ENCODE results near the gene COP1. TPM values are rescaled to one million over a fixed set of nuclear protein-coding genes. Genes with fewer than 3 reads are reported as not detected.

The COP1 gene
- total RNA-seq, 4 donors from 2014 or later, result 37.7 to 51.4 (median 44.8) TPM

- ATAC-seq, result no peak
- Histone ChIP-seq H3K4me3 (no peak overlapping the region), H3K4me1 (peaks cover 0 to 10% (median 0%) of the 10 kb centered on the region in 3 donors), H3K9me3 (no peaks in the 10 kb centered on the region), H3K27me3 (no peaks in the 10 kb centered on the region), H3K36me3 (peaks cover 0 to 23% of the 10 kb centered on the region in 2 donors), H3K27ac (no peak overlapping the region)
- 54 to 62% methylated on average over 3 to 4 of the region's 4 CpGs for WGBS, 2 donors (ENCODE audit: low coverage in 1 of 2)
- TF ChIP-seq CTCF (IDR thresholded peaks at IDR 0.05) (no peak), EP300 (IDR thresholded peaks at IDR 0.05) (no peak), POLR2AphosphoS5 (IDR thresholded peaks at IDR 0.05) (no peak)
These were observed 56.9 kb downstream of the COP1 start for GRCh38 chr1:176149939-176150807.

GRCh38 chr1:176144526-176144925, 62.6 kb downstream of the COP1 start:
- H3K27ac ChIP-seq, result no peak overlapping the region
- H3K36me3 ChIP-seq, result peaks cover 0 to 11% of the 10 kb centered on the region in 2 donors
- ATAC-seq, result no peak
- TF ChIP-seq CTCF (IDR thresholded peaks at IDR 0.05), result no peak
- no peak for TF ChIP-seq EP300 (IDR thresholded peaks at IDR 0.05)
- TF ChIP-seq POLR2AphosphoS5 (IDR thresholded peaks at IDR 0.05), result no peak
- no peak for TF ChIP-seq POLR2A (IDR thresholded peaks at IDR 0.05)
- peaks cover 0 to 2% (median 0%) of the 10 kb centered on the region in 3 donors for H3K4me1 ChIP-seq
- H3K27me3 ChIP-seq, result no peaks in the 10 kb centered on the region
- no peak overlapping the region for H3K4me3 ChIP-seq
- no peaks in the 10 kb centered on the region for H3K9me3 ChIP-seq
- 85 to 100% methylated on average over 2 of the region's 2 CpGs for WGBS, 2 donors (ENCODE audit: low coverage in 1 of 2)

GRCh38 chr1:176142973-176143372, 64.1 kb downstream of the COP1 start:
- Histone ChIP-seq H3K27me3 (no peaks in the 10 kb centered on the region), H3K27ac (no peak overlapping the region), H3K9me3 (no peaks in the 10 kb centered on the region), H3K4me1 (peaks cover 0 to 5% (median 0%) of the 10 kb centered on the region in 3 donors), H3K36me3 (peaks cover 0 to 11% of the 10 kb centered on the region in 2 donors), H3K4me3 (no peak overlapping the region)
- ATAC-seq, result no peak
- TF ChIP-seq POLR2A (IDR thresholded peaks at IDR 0.05) (no peak), CTCF (IDR thresholded peaks at IDR 0.05) (no peak), EP300 (IDR thresholded peaks at IDR 0.05) (no peak), POLR2AphosphoS5 (IDR thresholded peaks at IDR 0.05) (no peak)
- 94 to 96% methylated on average over 2 to 3 of the region's 3 CpGs for WGBS, 2 donors (ENCODE audit: low coverage in 1 of 2)

GRCh38 chr1:176141449-176141848, 65.6 kb downstream of the COP1 start:
- TF ChIP-seq EP300 (IDR thresholded peaks at IDR 0.05) (no peak), CTCF (IDR thresholded peaks at IDR 0.05) (no peak), POLR2AphosphoS5 (IDR thresholded peaks at IDR 0.05) (no peak), POLR2A (IDR thresholded peaks at IDR 0.05) (no peak)
- no peaks in the 10 kb centered on the region for H3K27me3 ChIP-seq
- H3K4me1 ChIP-seq, result peaks cover 0 to 11% (median 0%) of the 10 kb centered on the region in 3 donors
- no peak overlapping the region for H3K4me3 ChIP-seq
- H3K27ac ChIP-seq, result no peak overlapping the region
- no peak for ATAC-seq
- 100% methylated on average over 1 of the region's 1 CpG; no CpG with 5 or more reads in 1 of the 2 donors for WGBS, 2 donors (ENCODE audit: low coverage in 1 of 2)
- H3K36me3 ChIP-seq, result peaks cover 0 to 8% of the 10 kb centered on the region in 2 donors
- H3K9me3 ChIP-seq, result no peaks in the 10 kb centered on the region

- no peak for TF ChIP-seq POLR2A (IDR thresholded peaks at IDR 0.05)
- Histone ChIP-seq H3K27ac (no peak overlapping the region), H3K4me1 (peaks cover 0 to 11% (median 0%) of the 10 kb centered on the region in 3 donors), H3K27me3 (no peaks in the 10 kb centered on the region), H3K36me3 (peaks cover 0 to 3% of the 10 kb centered on the region in 2 donors), H3K9me3 (no peaks in the 10 kb centered on the region), H3K4me3 (no peak overlapping the region)
- 38 to 72% methylated on average over 2 to 3 of the region's 3 CpGs for WGBS, 2 donors (ENCODE audit: low coverage in 1 of 2)
- ATAC-seq, result no peak
These were observed 70.2 kb downstream of the COP1 start for GRCh38 chr1:176136891-176137290.
